HepG2 (cell line): Measurements from ENCODE around the gene EVI5. TPM values are rescaled to one million over a fixed set of nuclear protein-coding genes. Genes with fewer than 3 reads are reported as not detected.

ENCODE experiments used
- ARNTL ChIP-seq: sonication (generic); formaldehyde crosslinking; IDR thresholded peaks from 2 replicates; pipeline ENCODE4 v1.4.0; 2020; ENCODE audit warnings: mild to moderate bottlenecking, missing genetic modification reagents
- BCL3 ChIP-seq: sonication (generic); formaldehyde crosslinking; IDR thresholded peaks from 2 replicates; pipeline ENCODE4 v1.5.1; 2020; ENCODE audit warnings: mild to moderate bottlenecking, missing genetic modification reagents, moderate library complexity
- CEBPB ChIP-seq: IDR thresholded peaks from 2 replicates; pipeline ENCODE4 v1.6.1; 2011; ENCODE audit warnings: low read depth, low read length, improper control_type of control experiment, borderline replicate concordance
- FOXA1 ChIP-seq, 2 experiments: fragments of 450-650 bp in 1 of 2; sonication (generic) in 1 of 2; formaldehyde crosslinking in 1 of 2; IDR thresholded peaks; 2 replicates each; pipeline versions ENCODE4 v1.4.0 to v1.6.1; 2016 to 2020; ENCODE audit warnings: missing genetic modification reagents in 1 of 2
- HMG20A ChIP-seq: IDR thresholded peaks from 2 replicates; pipeline ENCODE4 v1.6.1; 2016; ENCODE audit warnings: borderline replicate concordance
- HMGXB3 ChIP-seq: sonication (generic); formaldehyde crosslinking; IDR thresholded peaks from 2 replicates; pipeline ENCODE4 v1.4.0; 2020; ENCODE audit warnings: missing genetic modification reagents, borderline replicate concordance
- IKZF4 ChIP-seq: sonication (generic); formaldehyde crosslinking; IDR thresholded peaks from 2 replicates; pipeline ENCODE4 v1.5.1; 2020; ENCODE audit warnings: borderline replicate concordance, mild to moderate bottlenecking, low read depth, missing genetic modification reagents; ENCODE audit errors: not compliant biosample characterization
- MED8 ChIP-seq: sonication (generic); formaldehyde crosslinking; IDR thresholded peaks from 2 replicates; pipeline ENCODE4 v1.8.1; 2023; ENCODE audit warnings: mild to moderate bottlenecking, missing genetic modification reagents; ENCODE audit not compliant: insufficient replicate concordance
- NR2C2 ChIP-seq: sonication (generic); formaldehyde crosslinking; IDR thresholded peaks from 2 replicates; pipeline ENCODE4 v1.4.0; 2020; ENCODE audit warnings: missing genetic modification reagents, mild to moderate bottlenecking, moderate library complexity, borderline replicate concordance
- PRDM10 ChIP-seq: sonication (generic); formaldehyde crosslinking; IDR thresholded peaks from 2 replicates; pipeline ENCODE4 v1.4.0; 2020; ENCODE audit warnings: low read depth, missing genetic modification reagents
- RBAK ChIP-seq: sonication (generic); formaldehyde crosslinking; IDR thresholded peaks from 2 replicates; pipeline ENCODE4 v1.5.1; 2020; ENCODE audit warnings: mild to moderate bottlenecking, missing genetic modification reagents
- SP1 ChIP-seq, 2 experiments: fragments of 450-650 bp in 1 of 2; sonication (generic) in 1 of 2; formaldehyde crosslinking in 1 of 2; IDR thresholded peaks; 2 replicates each; pipeline versions ENCODE4 v1.4.0 to v1.6.1; 2016 to 2020; ENCODE audit warnings: missing genetic modification reagents in 1 of 2
- SP140L ChIP-seq: sonication (generic); formaldehyde crosslinking; IDR thresholded peaks from 2 replicates; pipeline ENCODE4 v1.4.0; 2020; ENCODE audit warnings: missing genetic modification reagents, borderline replicate concordance
- SYNCRIP ChIP-seq: fragments of 200-400 bp; formaldehyde crosslinking; IDR thresholded peaks from 2 replicates; pipeline ENCODE4 v1.6.1; 2018; ENCODE audit warnings: mild to moderate bottlenecking, low read depth, low read length; ENCODE audit not compliant: insufficient read depth
- TAF15 ChIP-seq: fragments of 200-400 bp; formaldehyde crosslinking; IDR thresholded peaks from one replicate; pipeline ENCODE4 v1.6.1; 2018; ENCODE audit warnings: mild to moderate bottlenecking, low read depth, low read length; ENCODE audit not compliant: poor library complexity, severe bottlenecking
- ZNF20 ChIP-seq: sonication (generic); formaldehyde crosslinking; IDR thresholded peaks from 2 replicates; pipeline ENCODE4 v1.4.0; 2020; ENCODE audit warnings: mild to moderate bottlenecking, moderate library complexity, missing genetic modification reagents
- ZNF282 ChIP-seq: fragments of 450-650 bp; IDR thresholded peaks from 2 replicates; pipeline ENCODE4 v1.6.1; 2018; ENCODE audit not compliant: partially characterized antibody
- ZNF382 ChIP-seq: sonication (generic); formaldehyde crosslinking; IDR thresholded peaks from 2 replicates; pipeline ENCODE4 v1.5.0; 2020; ENCODE audit warnings: missing genetic modification reagents, mild to moderate bottlenecking, borderline replicate concordance
- ZNF563 ChIP-seq: sonication (generic); formaldehyde crosslinking; IDR thresholded peaks from 2 replicates; pipeline ENCODE4 v1.8.0; 2022; ENCODE audit warnings: mild to moderate bottlenecking, moderate library complexity, missing genetic modification reagents
- ZNF564 ChIP-seq: sonication (generic); formaldehyde crosslinking; IDR thresholded peaks from 2 replicates; pipeline ENCODE4 v1.8.1; 2023; ENCODE audit warnings: mild to moderate bottlenecking, missing genetic modification reagents
- polyA plus RNA-seq, 8 experiments: library from polyadenylated mRNA; depleted of rRNA in 3 of 8; stranded (reverse) in 7 of 8; unstranded in 1 of 8; fragments of >200 nt; fragmentation: Illumina TruSeq in 4 of 8; extraction: Trizol in 4 of 8; gene quantifications; 2 replicates each; pipeline versions ENCODE4 v1.2.1 to v1.2.3, GENCODE V29; 2011 to 2016; ENCODE audit warnings: low read depth in 4 of 8, missing spikeins in 1 of 8, mixed read lengths in 1 of 8; ENCODE audit not compliant: insufficient read depth in 1 of 8
- total RNA-seq, 5 experiments: library from RNA; depleted of rRNA; stranded (reverse); fragments of >200 nt; fragmentation: Illumina TruSeq; extraction: Trizol; gene quantifications; 2 replicates each; pipeline ENCODE4 v1.2.3, GENCODE V29; 2016; ENCODE audit warnings: low read depth in 1 of 5

EVI5 gene
- total and polyA plus RNA-seq, 2 of the 13 experiments (the other 11 are each of a cell fraction or from before 2014, with no cell fraction given) = 4.0 to 12.6 TPM

- no peak for TF ChIP-seq ZNF564
- no peak for TF ChIP-seq SP140L (CRISPR knock-in tag)
- no peak for TF ChIP-seq IKZF4 (CRISPR knock-in tag)
- TF ChIP-seq HMGXB3 (CRISPR knock-in tag) = peak; percentile 71; the same call in 1 of the 2 replicates
- TF ChIP-seq SP1 (IDR thresholded peaks at IDR 0.05) = no peak
- TF ChIP-seq SP1 (CRISPR knock-in tag; IDR thresholded peaks at IDR 0.05) = peak; percentile 60
- no peak for TF ChIP-seq ARNTL (CRISPR knock-in tag)
- no peak for TF ChIP-seq RBAK
- TF ChIP-seq MED8 (CRISPR knock-in tag) = no peak
- peak; percentile 42; the same call in 1 of the 2 replicates for TF ChIP-seq HMG20A (CRISPR knock-in tag)
- TF ChIP-seq TAF15 = no peak
- TF ChIP-seq CEBPB = peak; percentile 97
- TF ChIP-seq FOXA1 (IDR thresholded peaks at IDR 0.05) = no peak
- TF ChIP-seq FOXA1 (CRISPR knock-in tag; IDR thresholded peaks at IDR 0.05) = peak; percentile 65
- no peak for TF ChIP-seq ZNF382 (CRISPR knock-in tag)
- peak; percentile 87 for TF ChIP-seq NR2C2 (CRISPR knock-in tag)
- no peak for TF ChIP-seq BCL3 (CRISPR knock-in tag)
- TF ChIP-seq ZNF282 = no peak
- no peak for TF ChIP-seq ZNF20 (CRISPR knock-in tag)
- TF ChIP-seq SYNCRIP = no peak
- no peak for TF ChIP-seq ZNF563
- no peak for TF ChIP-seq PRDM10 (CRISPR knock-in tag)
Measured at GRCh38 chr1:92505015-92505692, 279.8 kb downstream of the EVI5 start (continued).
